HG02623 (cell line): ENCODE measurements around the gene PRG2.
"Not testable (repeated sequence)": the region's sequence is repeated elsewhere in the genome, so short reads cannot be mapped to it uniquely, and the experiment has no call there.

Experiments used
- ATAC-seq: cut with Tn5 transposase; IDR thresholded peaks from one replicate; pipeline ENCODE4 v1.9.1; 2021; ENCODE audit warnings: moderate library complexity; ENCODE audit not compliant: unreplicated experiment

The PRG2 gene

DNA sequence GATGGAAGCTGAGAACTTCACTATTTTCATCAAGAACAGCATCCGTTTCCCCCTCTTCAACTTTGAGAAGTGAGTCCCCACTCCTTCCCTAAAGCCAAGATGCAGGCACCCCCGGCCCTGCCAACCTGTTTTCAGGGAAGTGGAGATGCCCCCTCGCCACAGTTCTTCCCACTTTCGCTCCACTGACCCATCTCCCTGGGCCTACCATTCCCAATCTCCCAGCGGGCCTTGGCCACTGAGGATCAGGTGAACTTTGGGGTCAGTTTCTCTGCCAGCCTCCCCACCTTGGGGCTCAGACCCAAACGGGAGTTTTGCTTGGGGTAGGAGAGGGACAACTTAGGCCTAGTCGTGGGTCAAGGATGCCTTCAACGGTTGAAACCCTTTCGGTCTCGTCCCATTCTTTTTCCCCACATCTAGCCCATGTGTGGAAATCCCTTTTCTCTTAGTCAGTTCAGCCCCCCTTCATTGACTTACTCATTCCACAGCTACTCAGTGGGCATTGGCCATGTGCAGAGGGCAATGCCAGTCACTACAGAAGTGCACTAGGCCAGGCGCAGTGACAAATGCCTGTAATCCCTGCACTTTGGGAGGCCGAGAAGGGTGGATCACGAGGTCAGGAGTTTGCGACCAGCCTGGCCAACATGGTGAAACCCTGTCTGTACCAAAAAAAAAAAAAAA is 41.7 kb downstream of the PRG2 start:
- ATAC-seq = no peak

DNA sequence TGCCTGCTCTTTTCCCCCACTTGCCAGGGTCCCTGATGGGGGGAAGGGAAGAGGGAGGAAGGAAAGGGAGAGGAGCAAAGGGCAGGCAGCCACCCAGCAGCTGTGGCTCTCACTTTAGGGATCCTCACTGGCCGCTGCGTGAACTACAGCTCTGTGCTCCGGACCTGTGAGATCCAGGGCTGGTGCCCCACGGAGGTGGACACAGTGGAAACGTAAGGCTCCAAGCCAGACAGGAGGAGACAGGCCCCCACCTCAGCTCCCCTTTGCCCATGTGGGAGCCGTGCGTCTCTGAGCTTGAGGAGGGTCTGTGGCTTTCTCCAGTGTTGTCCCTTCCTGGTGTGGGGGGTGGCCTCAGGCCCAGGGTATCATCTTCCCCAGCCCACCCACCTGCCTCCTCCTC is 42.4 kb downstream of the PRG2 start:
- no peak for ATAC-seq

DNA sequence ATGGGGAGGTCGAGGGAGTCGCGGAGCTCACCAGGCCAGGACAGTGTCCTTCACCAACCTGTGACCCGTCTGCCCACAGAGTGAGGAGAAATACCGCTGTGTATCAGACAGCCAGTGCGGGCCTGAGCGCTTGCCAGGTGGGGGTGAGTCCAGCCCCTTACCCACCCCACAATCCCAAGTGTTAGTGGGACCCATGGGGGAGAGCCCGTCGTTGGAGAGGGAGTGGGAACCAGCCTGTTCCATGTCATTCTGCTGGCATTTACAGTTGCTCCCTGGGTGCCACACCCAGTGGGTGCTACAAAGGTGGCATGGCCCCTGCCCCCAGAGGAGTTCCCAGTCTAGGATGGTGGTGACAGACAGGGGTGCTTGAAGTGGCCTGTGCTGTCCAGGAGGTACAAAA is 43.1 kb downstream of the PRG2 start:
- no peak for ATAC-seq

DNA sequence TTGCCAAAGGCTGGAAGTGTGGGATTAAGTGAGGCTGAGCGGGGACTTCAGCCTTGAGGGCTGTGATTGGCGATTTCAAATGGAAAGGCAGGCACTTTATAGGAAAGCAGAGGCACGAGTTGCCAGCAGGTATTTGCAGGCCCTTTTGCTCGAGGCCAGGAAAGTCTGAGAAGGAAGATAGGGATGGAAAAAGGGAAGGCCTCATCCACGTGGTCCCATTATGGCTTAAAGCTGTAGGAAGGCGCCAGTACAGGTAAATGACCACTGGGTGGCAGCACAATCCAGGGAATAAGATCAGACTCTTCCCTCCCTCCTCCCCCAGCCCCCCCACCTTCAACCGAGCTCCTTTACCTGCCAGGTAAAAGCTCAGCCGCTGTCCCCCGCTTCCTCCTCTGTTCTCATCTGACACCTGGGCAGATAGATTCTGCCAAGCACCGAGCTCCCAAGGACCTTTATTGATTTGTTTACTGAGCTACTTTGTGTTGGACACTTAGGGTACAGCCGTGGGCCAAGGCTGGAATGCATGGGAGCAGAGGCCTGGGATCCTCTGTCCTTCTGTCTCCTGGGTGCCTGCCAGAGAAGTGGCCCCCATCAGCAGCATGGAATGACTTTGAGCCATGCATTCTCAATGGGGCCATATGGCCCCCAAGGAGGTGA is 44.8 kb downstream of the PRG2 start:
- peak; percentile 63 for ATAC-seq

DNA sequence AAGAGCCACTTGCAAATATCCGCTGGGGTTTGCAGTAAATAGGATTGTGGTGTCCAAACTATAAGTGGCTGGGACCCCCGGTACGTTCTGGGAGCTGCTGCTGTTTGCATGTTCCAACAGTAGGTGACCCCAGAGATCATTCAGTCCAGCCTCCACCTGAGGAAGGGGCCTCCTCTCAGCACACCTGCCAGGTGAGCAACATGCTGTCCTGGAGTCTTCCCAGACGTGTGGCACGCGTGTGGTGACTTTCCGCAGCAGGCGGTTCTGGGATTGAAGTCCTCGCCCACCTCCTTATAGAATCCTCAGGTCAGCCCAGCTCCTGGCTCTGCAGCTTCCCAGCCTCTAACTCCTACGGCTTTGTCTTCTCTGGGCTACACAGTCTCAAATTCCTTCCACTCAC is 45.6 kb downstream of the PRG2 start:
- no peak for ATAC-seq

DNA sequence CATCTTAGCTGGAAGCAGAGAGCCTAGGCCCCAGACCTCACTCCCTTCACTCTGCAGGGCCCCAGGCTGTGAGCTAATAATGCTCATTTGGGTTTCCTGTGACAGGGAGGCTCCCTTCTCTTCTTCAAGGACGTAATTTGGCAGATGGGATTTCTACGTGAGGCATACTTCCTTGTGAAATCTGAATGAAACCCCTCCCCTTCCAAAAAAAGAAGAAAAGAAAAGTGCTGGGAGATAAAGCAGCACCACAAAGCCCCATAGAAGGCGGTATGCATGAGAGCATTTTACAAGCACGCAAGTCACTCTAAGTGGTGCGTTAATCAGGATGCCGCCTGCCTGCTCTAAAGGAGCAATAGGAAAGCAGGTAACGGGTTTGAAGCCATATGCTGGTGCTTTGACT is 46.6 kb downstream of the PRG2 start:
- no peak for ATAC-seq

DNA sequence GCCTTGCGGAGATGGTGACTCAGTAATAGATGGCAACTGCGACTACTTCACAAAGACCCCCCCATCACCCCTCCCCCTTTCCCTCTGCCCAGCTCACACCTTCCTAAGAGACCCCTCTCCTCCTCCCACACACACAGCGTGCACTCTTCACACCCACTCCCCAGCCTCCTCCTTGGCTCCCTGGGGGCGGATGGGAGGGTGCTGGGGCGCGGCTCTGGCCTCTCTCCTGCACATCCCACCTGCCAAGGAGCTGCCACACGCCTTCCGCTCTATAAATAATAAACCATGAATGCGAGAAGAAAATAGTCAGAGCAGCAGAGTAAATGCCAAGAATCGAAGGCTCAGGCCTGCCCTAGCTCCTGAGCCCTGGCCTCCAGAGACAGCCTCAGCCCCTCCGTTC is 47.7 kb downstream of the PRG2 start:
- ATAC-seq = no peak

DNA sequence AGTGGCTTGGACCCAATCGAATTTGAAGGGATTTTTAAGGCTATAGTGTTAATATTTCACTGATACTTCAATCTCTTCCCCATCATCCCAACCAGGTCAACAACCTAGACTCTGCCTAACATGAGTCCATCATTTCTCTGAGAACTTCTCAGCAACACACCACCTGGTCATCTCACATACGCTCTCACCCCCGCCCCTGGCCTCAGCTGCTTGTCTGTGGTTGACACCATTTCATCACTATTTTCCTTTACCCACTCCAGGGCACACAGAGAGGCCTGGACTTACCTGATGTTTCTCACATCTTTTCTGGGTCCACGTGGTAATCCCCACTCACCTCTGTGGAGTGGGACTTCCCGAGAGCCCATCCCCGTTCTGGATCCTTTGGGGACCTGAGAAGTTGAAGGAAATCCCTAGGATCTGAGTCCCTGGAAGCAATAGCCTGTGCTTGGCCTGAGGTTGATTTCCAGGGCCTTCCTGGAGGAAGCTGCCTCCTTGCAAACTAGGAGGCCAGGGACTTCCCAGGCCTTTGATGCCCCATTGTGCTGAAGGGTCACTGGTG is 49.1 kb downstream of the PRG2 start:
- ATAC-seq = no peak

DNA sequence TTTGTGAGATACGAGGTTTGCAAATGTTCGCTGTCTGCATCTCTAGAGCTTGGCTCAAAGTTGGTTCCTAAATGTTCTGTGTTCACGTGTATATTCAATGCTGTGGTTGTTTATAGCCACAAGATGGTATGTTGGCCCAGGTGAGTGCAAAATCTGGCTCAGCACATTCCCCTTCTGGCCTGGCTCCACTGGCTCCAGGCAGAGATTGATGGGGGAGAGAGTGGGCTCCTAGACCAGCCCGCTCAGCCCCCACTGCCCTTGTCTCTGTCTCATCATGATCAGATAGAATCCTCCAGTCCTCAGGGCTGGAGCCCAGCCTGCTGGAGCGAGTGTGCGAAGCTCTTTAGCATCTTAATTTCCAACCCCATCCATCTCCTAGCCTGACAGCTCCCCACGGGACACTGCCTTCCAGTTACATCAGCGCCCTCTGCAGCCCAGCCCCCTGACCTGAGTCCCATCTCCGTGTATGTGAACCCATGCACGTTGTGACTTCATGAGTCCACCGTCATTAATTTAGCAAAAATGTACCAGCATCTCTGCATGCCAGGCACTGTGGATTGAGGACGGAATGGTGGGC is 50.3 kb downstream of the PRG2 start:
- ATAC-seq = no peak

DNA sequence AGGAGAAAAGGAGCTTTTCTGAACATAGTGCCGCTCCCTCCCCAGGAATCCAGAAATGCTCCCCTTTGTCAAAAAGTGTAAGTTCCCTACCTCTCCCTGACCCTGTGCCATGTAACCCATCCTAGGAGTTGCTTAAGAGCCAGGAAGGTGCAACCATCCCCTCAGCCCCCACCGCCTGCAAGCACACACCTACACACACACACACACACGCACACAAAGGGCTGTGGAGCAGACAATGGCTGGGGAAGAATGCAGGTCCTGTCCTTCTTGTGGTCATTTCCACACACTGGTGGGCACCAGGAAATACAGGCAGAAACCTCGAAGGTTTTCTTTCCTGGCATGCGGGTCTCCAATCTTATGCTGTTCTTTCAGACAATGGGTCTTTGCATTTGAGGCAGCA is 51.1 kb downstream of the PRG2 start:
- no peak for ATAC-seq

DNA sequence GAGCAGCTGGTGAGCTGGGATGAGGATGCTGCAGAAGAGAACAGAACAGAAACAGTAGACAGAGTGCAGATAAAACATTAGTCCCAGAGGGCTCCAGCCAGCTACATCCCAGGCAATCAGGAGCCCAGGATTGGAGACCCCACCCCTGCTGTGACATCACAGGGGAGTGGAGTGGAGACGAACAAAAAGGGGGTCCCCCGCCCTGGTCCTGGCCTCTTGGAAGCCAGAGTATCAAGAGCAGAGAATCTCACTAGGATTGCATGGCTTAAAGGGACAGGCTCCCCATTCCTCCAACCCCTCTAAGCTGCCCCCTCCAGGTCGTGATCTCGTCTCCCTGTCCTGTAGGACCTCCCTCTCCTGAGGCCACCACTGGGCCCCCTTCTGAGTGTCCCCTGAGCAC is 52.3 kb downstream of the PRG2 start, which contains the start of gene P2RX3:
Gene P2RX3, plus strand, starts transcription at position 211 of the 400 bp plus-strand sequence. CDS start 199 bp downstream, outside the sequence.
- no peak for ATAC-seq

DNA sequence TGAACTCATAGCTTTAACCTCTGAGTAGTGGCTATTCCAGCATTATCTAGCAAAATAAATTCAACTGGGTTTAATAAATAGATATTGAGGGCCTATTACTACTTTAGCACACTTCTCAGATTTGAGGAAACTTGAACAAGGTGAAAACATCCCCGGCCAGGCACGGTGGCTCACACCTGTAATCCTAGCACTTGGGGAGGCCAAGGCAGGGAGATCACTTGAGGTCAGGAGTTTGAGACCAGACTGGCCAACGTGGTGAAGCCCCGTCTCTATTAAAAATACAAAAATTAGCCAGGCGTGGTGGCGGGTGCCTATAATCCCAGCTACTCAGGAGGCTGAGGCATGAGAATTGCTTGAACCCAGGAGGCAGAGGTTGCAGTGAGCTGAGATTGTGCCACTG is 53.6 kb downstream of the PRG2 start:
- not testable (repeated sequence) for ATAC-seq
